HT-29 (cell line): Measurements from ENCODE around the gene SPATA33. TPM values are rescaled to one million over a fixed set of nuclear protein-coding genes. Genes with fewer than 3 reads are reported as not detected.

Experiments
- DNase-seq: peaks from one replicate; pipeline ENCODE4 v3.0.0-alpha.2; 2015; ENCODE audit warnings: low spot score
- total RNA-seq: library from RNA; depleted of rRNA; stranded (reverse); fragments of >200 nt; shearing (Covaris generic); gene quantifications from 2 replicates; pipeline ENCODE4 v1.2.3, GENCODE V29; 2014; rRNA removed

The SPATA33 gene
- total RNA-seq, 1 experiment from 2014 or later = 12.5 TPM

- DNase-seq = no peak
Observed at GRCh38 chr16:89707695-89708094, 50.1 kb downstream of the SPATA33 start.

GRCh38 chr16:89708481-89708931 is 50.9 kb downstream of the SPATA33 start:
- no peak for DNase-seq

GRCh38 chr16:89709166-89709565 is 51.5 kb downstream of the SPATA33 start:
- no peak for DNase-seq

- no peak for DNase-seq
Observed at GRCh38 chr16:89709716-89710432, 52.2 kb downstream of the SPATA33 start.

GRCh38 chr16:89710709-89711564 is 53.3 kb downstream of the SPATA33 start:
- no peak for DNase-seq

- peak; percentile 75 for DNase-seq
Observed at GRCh38 chr16:89711601-89712273, 54.1 kb downstream of the SPATA33 start.

- DNase-seq = no peak
Observed at GRCh38 chr16:89712274-89712781, 54.7 kb downstream of the SPATA33 start.

GRCh38 chr16:89716493-89716892 is 58.9 kb downstream of the SPATA33 start:
- no peak for DNase-seq

GRCh38 chr16:89716916-89717687 is 59.5 kb downstream of the SPATA33 start:
- DNase-seq = no peak

GRCh38 chr16:89717688-89718505 is 60.3 kb downstream of the SPATA33 start:
- DNase-seq = no peak

Other genes starting within 250 kb of the SPATA33 start
- 92.5 and 122 TPM in 2 replicates for gene ANKRD11, start 167.3 kb upstream of the SPATA33 start, total RNA-seq
- 150 and 162 TPM in 2 replicates for gene SPG7, start 149.4 kb upstream of the SPATA33 start, total RNA-seq
- gene RPL13, start 97.2 kb upstream of the SPATA33 start, total RNA-seq = 8,222 and 8,866 TPM in 2 replicates
- gene CPNE7, start 82.1 kb upstream of the SPATA33 start, total RNA-seq = 16.5 and 23.8 TPM in 2 replicates
- gene DPEP1, start 44.2 kb upstream of the SPATA33 start, total RNA-seq = 81.5 and 82.2 TPM in 2 replicates
- gene CHMP1A, start 128 bp upstream of the SPATA33 start, total RNA-seq = 216 and 243 TPM in 2 replicates
- 107 and 116 TPM in 2 replicates for gene CDK10, start 28.9 kb downstream of the SPATA33 start, total RNA-seq
- 71.3 and 83.7 TPM in 2 replicates for gene SPATA2L, start 43.9 kb downstream of the SPATA33 start, total RNA-seq
- 11.7 and 19.1 TPM in 2 replicates for gene VPS9D1, start 63.1 kb downstream of the SPATA33 start, total RNA-seq
- gene ZNF276, start 63.7 kb downstream of the SPATA33 start, total RNA-seq = 48.0 and 48.3 TPM in 2 replicates
- gene FANCA, start 158.8 kb downstream of the SPATA33 start, total RNA-seq = 92.6 and 100 TPM in 2 replicates
- 25.2 and 30.4 TPM in 2 replicates for gene SPIRE2, start 170.6 kb downstream of the SPATA33 start, total RNA-seq
- 136 and 161 TPM in 2 replicates for gene TCF25, start 215.8 kb downstream of the SPATA33 start, total RNA-seq